ENCODE measurements around the gene SYPL1. TPM values are rescaled to one million over a fixed set of nuclear protein-coding genes. Genes with fewer than 3 reads are reported as not detected.
A peak's percentile ranks its signal among the peaks of the same experiment; 100 is the strongest.

SYPL1 gene
- total and polyA plus RNA-seq, 7 donors, result 66.3 to 113 (median 79.0) TPM

GRCh38 chr7:106128836-106129235, 16.7 kb upstream of the SYPL1 start:
- ATAC-seq (no peak), DNase-seq (no peak)
- Histone ChIP-seq H3K9me3 (no peaks in the 10 kb centered on the region), H3K4me3 (no peak overlapping the region), H3K36me3 (ENCODE audit: insufficient read depth in 1 of 2, low read depth in 1 of 2) (no peaks in the 10 kb centered on the region), H3K27ac (no peak overlapping the region), H3K4me1 (peaks cover 47% of the 10 kb centered on the region), H3K27me3 (ENCODE audit: insufficient read depth in 3 of 3, low read length in 2 of 3) (no peaks in the 10 kb centered on the region)
- WGBS, 3 donors, result 75 to 83% (median 76%) methylated on average over 1 of the region's 1 CpG
- TF ChIP-seq CTCF (IDR thresholded peaks at IDR 0.05), result no peak
- intact Hi-C loops (cut with DNase I), result no loop called here

- DNase-seq (no peak), ATAC-seq (no peak)
- Histone ChIP-seq H3K36me3 (ENCODE audit: insufficient read depth in 1 of 2, low read depth in 1 of 2) (no peaks in the 10 kb centered on the region), H3K4me1 (peaks cover 43% of the 10 kb centered on the region), H3K4me3 (no peak overlapping the region), H3K27me3 (ENCODE audit: insufficient read depth in 3 of 3, low read length in 2 of 3) (no peaks in the 10 kb centered on the region), H3K9me3 (no peaks in the 10 kb centered on the region), H3K27ac (peak overlapping the region; percentile 15)
- no peak for TF ChIP-seq CTCF (IDR thresholded peaks at IDR 0.05)
- intact Hi-C loops (cut with DNase I), result no loop called here
- 55 to 75% (median 65%) methylated on average over 5 of the region's 5 CpGs for WGBS, 3 donors
Measured at GRCh38 chr7:106127984-106128780, 16.1 kb upstream of the SYPL1 start.

- peaks cover 53% of the 10 kb centered on the region for H3K4me1 ChIP-seq
- ATAC-seq, result peak in 3 of 4 donors; percentile 44 to 47 (median 46)
- WGBS, 3 donors, result 54 to 62% (median 56%) methylated on average over 7 of the region's 7 CpGs
Measured at GRCh38 chr7:106126170-106126938, 14.2 kb upstream of the SYPL1 start.

GRCh38 chr7:106125417-106125816, 13.3 kb upstream of the SYPL1 start:
- Histone ChIP-seq H3K27me3 (ENCODE audit: insufficient read depth in 3 of 3, low read length in 2 of 3) (no peaks in the 10 kb centered on the region), H3K4me1 (peaks cover 62% of the 10 kb centered on the region), H3K36me3 (ENCODE audit: insufficient read depth in 1 of 2, low read depth in 1 of 2) (no peaks in the 10 kb centered on the region), H3K4me3 (peak overlapping the region; percentile 16), H3K27ac (peak overlapping the region; percentile 80), H3K9me3 (no peaks in the 10 kb centered on the region)
- WGBS, 3 donors, result 39 to 44% (median 40%) methylated on average over 4 of the region's 4 CpGs
- ATAC-seq (peak; percentile 91 to 97 (median 94)), DNase-seq (no peak)
- no peak for TF ChIP-seq CTCF (IDR thresholded peaks at IDR 0.05)
- intact Hi-C loops (cut with DNase I), result no loop called here

More at GRCh38 chr7:106126170-106126938, 14.2 kb upstream of the SYPL1 start:
- TF ChIP-seq CTCF (IDR thresholded peaks at IDR 0.05), result no peak
- no peaks in the 10 kb centered on the region for H3K27me3 ChIP-seq (ENCODE audit: insufficient read depth in 3 of 3, low read length in 2 of 3)
- H3K27ac ChIP-seq, result peak overlapping the region; percentile 80
- no peaks in the 10 kb centered on the region for H3K9me3 ChIP-seq
- DNase-seq, result no peak
- intact Hi-C loops (cut with DNase I), result no loop called here
- peak overlapping the region; percentile 16 for H3K4me3 ChIP-seq
- no peaks in the 10 kb centered on the region for H3K36me3 ChIP-seq (ENCODE audit: insufficient read depth in 1 of 2, low read depth in 1 of 2)

Measured in psoas muscle (tissue), 8 donors.